Breast epithelium (tissue), 4 donors: ENCODE results near the gene GPC5. TPM values are rescaled to one million over a fixed set of nuclear protein-coding genes. Genes with fewer than 3 reads are reported as not detected.

ENCODE experiments used
- DNase-seq, 2 donors: peaks; one replicate each; pipeline ENCODE4 v3.0.0-alpha.2; 2019; ENCODE audit warnings: low spot score in 2 of 2
- H3K27ac ChIP-seq, 2 donors: fragments of 200-600 bp; sonication (generic) in 1 of 2; one replicate each; pipeline ENCODE4 v1.5.1; 2016 to 2019; ENCODE audit warnings: mild to moderate bottlenecking in 1 of 2
- H3K27me3 ChIP-seq, 2 donors: fragments of 200-600 bp; sonication (generic) in 1 of 2; one replicate each; pipeline versions ENCODE4 v1.5.1 to v1.6.0; 2017 to 2019; ENCODE audit warnings: control low read depth in 1 of 2, mild to moderate bottlenecking in 1 of 2
- H3K36me3 ChIP-seq: fragments of 200-600 bp; one replicate; pipeline ENCODE4 v1.5.1; 2019
- H3K4me1 ChIP-seq, 2 donors: fragments of 200-600 bp; sonication (generic); one replicate each; pipeline ENCODE4 v1.5.1; 2016 to 2019; ENCODE audit warnings: control low read depth in 1 of 2
- H3K4me3 ChIP-seq, 3 donors: fragments of 200-600 bp; sonication (generic); 1 replicate in 2 of 3; 2 replicates in 1 of 3; pipeline ENCODE4 v1.5.1; 2016 to 2019; ENCODE audit warnings: mild to moderate bottlenecking in 3 of 3, moderate library complexity in 2 of 3
- H3K9me3 ChIP-seq, 2 donors: fragments of 200-600 bp; sonication (generic) in 1 of 2; one replicate each; pipeline ENCODE4 v1.5.1; 2016 to 2019; ENCODE audit warnings: control low read depth in 1 of 2
- POLR2A ChIP-seq: fragments of 450-650 bp; IDR thresholded peaks from one replicate; pipeline ENCODE4 v1.6.1; 2016; ENCODE audit warnings: antibody characterized with exemption, mild to moderate bottlenecking, moderate library complexity
- POLR2AphosphoS5 ChIP-seq, 3 donors: sonication (generic); formaldehyde crosslinking; IDR thresholded peaks; one replicate each; pipeline ENCODE4 v1.6.1; 2017; ENCODE audit warnings: antibody characterized with exemption in 3 of 3
- intact Hi-C: fragments of 100-400 bp; cut with DNase I; formaldehyde crosslinking; loops from one replicate; pipeline ENCODE4 v1.15.1; 2023; ENCODE audit warnings: low total_unique reads
- total RNA-seq, 3 donors: library from RNA; depleted of rRNA; stranded (reverse); fragments of >200 nt; gene quantifications; one replicate each; pipeline ENCODE4 v1.1.0, GENCODE V29; 2016
- TF ChIP-seq, protein P1 (sequence below), 3 donors: fragments of 450-650 bp; IDR thresholded peaks; one replicate each; pipeline ENCODE4 v1.5.1; 2016 to 2017; ENCODE audit warnings: antibody characterized with exemption in 3 of 3, mild to moderate bottlenecking in 3 of 3, moderate library complexity in 3 of 3

The GPC5 gene
- total RNA-seq, 3 donors from 2014 or later: 0.88 to 0.98 TPM; not detected in 1

GRCh38 chr13:92716749-92717148 is 1318.3 kb downstream of the GPC5 start:
- Histone ChIP-seq H3K4me3 (no peak overlapping the region), H3K27ac (no peak overlapping the region), H3K27me3 (no peaks in the 10 kb centered on the region), H3K9me3 (no peaks in the 10 kb centered on the region), H3K4me1 (no peaks in the 10 kb centered on the region), H3K36me3 (no peaks in the 10 kb centered on the region)
- no peak for TF ChIP-seq POLR2AphosphoS5 (IDR thresholded peaks at IDR 0.05)
- TF ChIP-seq, protein P1, sequence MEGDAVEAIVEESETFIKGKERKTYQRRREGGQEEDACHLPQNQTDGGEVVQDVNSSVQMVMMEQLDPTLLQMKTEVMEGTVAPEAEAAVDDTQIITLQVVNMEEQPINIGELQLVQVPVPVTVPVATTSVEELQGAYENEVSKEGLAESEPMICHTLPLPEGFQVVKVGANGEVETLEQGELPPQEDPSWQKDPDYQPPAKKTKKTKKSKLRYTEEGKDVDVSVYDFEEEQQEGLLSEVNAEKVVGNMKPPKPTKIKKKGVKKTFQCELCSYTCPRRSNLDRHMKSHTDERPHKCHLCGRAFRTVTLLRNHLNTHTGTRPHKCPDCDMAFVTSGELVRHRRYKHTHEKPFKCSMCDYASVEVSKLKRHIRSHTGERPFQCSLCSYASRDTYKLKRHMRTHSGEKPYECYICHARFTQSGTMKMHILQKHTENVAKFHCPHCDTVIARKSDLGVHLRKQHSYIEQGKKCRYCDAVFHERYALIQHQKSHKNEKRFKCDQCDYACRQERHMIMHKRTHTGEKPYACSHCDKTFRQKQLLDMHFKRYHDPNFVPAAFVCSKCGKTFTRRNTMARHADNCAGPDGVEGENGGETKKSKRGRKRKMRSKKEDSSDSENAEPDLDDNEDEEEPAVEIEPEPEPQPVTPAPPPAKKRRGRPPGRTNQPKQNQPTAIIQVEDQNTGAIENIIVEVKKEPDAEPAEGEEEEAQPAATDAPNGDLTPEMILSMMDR (IDR thresholded peaks at IDR 0.05): no peak
- no peak for TF ChIP-seq POLR2A
- intact Hi-C loops: no loop called here
- no peak for DNase-seq

DNA sequence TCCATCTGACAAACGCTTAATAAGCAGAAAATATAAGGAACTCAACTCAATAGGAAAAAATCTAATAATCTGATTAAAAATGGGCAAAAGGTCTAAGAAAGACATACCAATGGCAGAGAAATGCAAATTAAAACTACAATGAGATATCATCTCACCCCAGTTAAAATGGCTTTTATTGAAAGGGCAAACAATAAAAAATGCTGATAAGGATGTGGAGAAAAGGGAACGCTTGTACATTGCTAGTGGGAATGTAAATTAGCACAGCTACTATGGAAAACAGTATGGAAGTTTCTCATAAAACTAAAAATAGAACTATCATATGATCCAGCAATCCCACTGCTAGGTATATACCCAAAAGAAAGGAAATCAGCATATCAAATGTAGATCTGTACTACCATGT is 1319.4 kb downstream of the GPC5 start:
- H3K36me3 ChIP-seq: no peaks in the 10 kb centered on the region
- H3K4me3 ChIP-seq: no peak overlapping the region
- intact Hi-C loops: no loop called here
- H3K27ac ChIP-seq: no peak overlapping the region
- H3K9me3 ChIP-seq: no peaks in the 10 kb centered on the region
- no peaks in the 10 kb centered on the region for H3K4me1 ChIP-seq
- no peak for DNase-seq
- H3K27me3 ChIP-seq: no peaks in the 10 kb centered on the region
- TF ChIP-seq POLR2AphosphoS5 (IDR thresholded peaks at IDR 0.05): no peak
- TF ChIP-seq, protein P1 (IDR thresholded peaks at IDR 0.05): no peak
- TF ChIP-seq POLR2A: no peak

DNA sequence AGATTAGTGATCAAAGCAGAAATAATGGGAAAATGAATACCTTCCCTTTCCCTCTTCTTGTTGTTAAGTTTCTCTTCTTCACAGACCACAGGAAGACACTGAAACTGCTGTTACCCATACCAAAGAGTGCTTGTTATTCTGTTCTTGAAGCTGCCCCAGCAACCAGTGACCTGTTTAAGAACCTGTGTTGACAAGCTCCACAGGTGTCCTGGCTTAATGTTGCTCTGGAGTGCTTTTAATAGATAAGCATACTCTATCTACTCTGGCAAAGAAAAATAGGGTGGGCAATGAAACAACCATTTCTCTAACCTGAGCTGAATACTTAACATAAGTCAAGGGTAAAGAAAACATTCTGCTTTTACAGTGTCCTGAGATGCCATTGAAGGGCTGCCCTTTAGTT is 1321.4 kb downstream of the GPC5 start:
- no peak for DNase-seq
- intact Hi-C loops: no loop called here
- no peaks in the 10 kb centered on the region for H3K36me3 ChIP-seq
- H3K4me3 ChIP-seq: no peak overlapping the region
- no peaks in the 10 kb centered on the region for H3K27me3 ChIP-seq
- H3K27ac ChIP-seq: no peak overlapping the region
- no peak for TF ChIP-seq POLR2AphosphoS5 (IDR thresholded peaks at IDR 0.05)
- TF ChIP-seq, protein P1 (IDR thresholded peaks at IDR 0.05): no peak
- no peak for TF ChIP-seq POLR2A
- no peaks in the 10 kb centered on the region for H3K4me1 ChIP-seq
- H3K9me3 ChIP-seq: no peaks in the 10 kb centered on the region

DNA sequence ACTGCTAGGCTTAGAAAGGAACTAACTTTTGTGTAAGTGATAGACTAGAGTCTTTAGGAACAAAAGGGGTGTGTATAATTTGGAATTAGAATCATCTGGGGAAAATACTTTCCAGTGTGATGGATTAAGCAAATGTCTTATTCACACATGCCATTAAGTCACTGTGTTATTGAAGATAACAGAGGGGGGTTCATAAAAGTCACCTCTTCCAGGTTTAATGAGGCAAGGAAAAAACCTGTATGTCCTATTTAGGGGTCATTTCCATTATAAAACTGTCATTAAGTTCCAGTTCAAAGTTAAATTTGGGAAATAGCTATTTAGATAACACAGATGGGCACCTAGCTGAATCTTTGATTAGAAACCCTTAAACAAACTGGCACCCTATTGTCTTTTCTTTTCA is 1323.2 kb downstream of the GPC5 start:
- DNase-seq: no peak
- intact Hi-C loops: no loop called here
- Histone ChIP-seq H3K4me1 (no peaks in the 10 kb centered on the region), H3K27me3 (no peaks in the 10 kb centered on the region), H3K9me3 (no peaks in the 10 kb centered on the region), H3K27ac (no peak overlapping the region), H3K4me3 (no peak overlapping the region), H3K36me3 (no peaks in the 10 kb centered on the region)
- TF ChIP-seq POLR2A (no peak), POLR2AphosphoS5 (IDR thresholded peaks at IDR 0.05) (no peak)
- TF ChIP-seq, protein P1 (IDR thresholded peaks at IDR 0.05): no peak

- intact Hi-C loops: no loop called here
- H3K4me3 ChIP-seq: no peak overlapping the region
These were observed 1328.7 kb downstream of the GPC5 start for GRCh38 chr13:92727118-92727517.

More at GRCh38 chr13:92727118-92727517, 1328.7 kb downstream of the GPC5 start:
- Histone ChIP-seq H3K4me1 (no peaks in the 10 kb centered on the region), H3K27ac (no peak overlapping the region), H3K36me3 (no peaks in the 10 kb centered on the region), H3K9me3 (no peaks in the 10 kb centered on the region), H3K27me3 (no peaks in the 10 kb centered on the region)
- no peak for DNase-seq
- TF ChIP-seq, protein P1 (IDR thresholded peaks at IDR 0.05): no peak
- TF ChIP-seq POLR2AphosphoS5 (IDR thresholded peaks at IDR 0.05) (no peak), POLR2A (no peak)
